GM23338 (cell line): ENCODE data around the gene CBX2. TPM values are rescaled to one million over a fixed set of nuclear protein-coding genes. Genes with fewer than 3 reads are reported as not detected.
A peak's percentile ranks its signal among the peaks of the same experiment; 100 is the strongest.

Experiments
- ATAC-seq: fragments of 200-7000 bp; cut with Tn5 transposase; 3 replicates; pipeline ENCODE4 v1.9.1; 2020
- DNase-seq: peaks from one replicate; pipeline ENCODE4 v3.0.0-alpha.2; 2015; ENCODE audit warnings: low spot score
- H2AFZ ChIP-seq: fragments of 200-600 bp; sonication (generic); 2 replicates; pipeline ENCODE4 v1.8.0; 2016; ENCODE audit warnings: antibody characterized with exemption, mild to moderate bottlenecking, moderate library complexity
- H3F3A ChIP-seq: fragments of 200-600 bp; sonication (generic); replicated peaks from 2 replicates; pipeline ENCODE4 v1.8.0; 2017; ENCODE audit warnings: antibody characterized with exemption, mixed run types, low read depth
- H3K27ac ChIP-seq: fragments of 200-600 bp; sonication (generic); 2 replicates; pipeline ENCODE4 v1.6.1; 2016; ENCODE audit warnings: low read depth
- H3K27me3 ChIP-seq: fragments of 200-600 bp; sonication (generic); 2 replicates; pipeline ENCODE4 v1.8.0; 2016; ENCODE audit warnings: mild to moderate bottlenecking, mixed run types, moderate library complexity; ENCODE audit not compliant: insufficient read depth
- H3K36me3 ChIP-seq: fragments of 200-600 bp; sonication (generic); 2 replicates; pipeline ENCODE4 v1.8.0; 2016; ENCODE audit warnings: mild to moderate bottlenecking; ENCODE audit not compliant: insufficient read depth
- H3K4me1 ChIP-seq: fragments of 200-600 bp; sonication (generic); 2 replicates; pipeline ENCODE4 v1.8.0; 2016; ENCODE audit warnings: mild to moderate bottlenecking, moderate library complexity; ENCODE audit not compliant: insufficient read depth
- H3K4me2 ChIP-seq: fragments of 200-600 bp; sonication (generic); 2 replicates; pipeline ENCODE4 v1.7.1; 2017; ENCODE audit warnings: mixed run types
- H3K4me3 ChIP-seq: fragments of 200-600 bp; sonication (generic); 2 replicates; pipeline ENCODE4 v1.6.1; 2016; ENCODE audit warnings: mixed run types
- H3K79me2 ChIP-seq: fragments of 200-600 bp; sonication (generic); replicated peaks from 2 replicates; pipeline ENCODE4 v1.8.0; 2017; ENCODE audit warnings: mild to moderate bottlenecking; ENCODE audit not compliant: insufficient read depth
- H3K9me2 ChIP-seq: fragments of 200-600 bp; sonication (generic); 2 replicates; pipeline ENCODE4 v1.8.0; 2017; ENCODE audit not compliant: insufficient read depth
- H4K20me1 ChIP-seq: fragments of 200-600 bp; sonication (generic); replicated peaks from 2 replicates; pipeline ENCODE4 v1.8.0; 2017; ENCODE audit warnings: mild to moderate bottlenecking; ENCODE audit not compliant: insufficient read depth
- H3K27ac Mint-ChIP-seq: 2 replicates; pipeline ENCODE4 v1.8.0; 2020; ENCODE audit warnings: inconsistent platforms, mild to moderate bottlenecking, moderate library complexity, mixed read lengths
- H3K27me3 Mint-ChIP-seq: 3 replicates; pipeline ENCODE4 v1.8.0; 2022; ENCODE audit warnings: low read depth, mild to moderate bottlenecking, moderate library complexity, mixed read lengths, inconsistent platforms; ENCODE audit not compliant: insufficient read depth, poor library complexity
- H3K36me3 Mint-ChIP-seq: 3 replicates; pipeline ENCODE4 v1.8.0; 2021; ENCODE audit warnings: low read depth, mild to moderate bottlenecking, inconsistent platforms, moderate library complexity, mixed read lengths
- H3K4me1 Mint-ChIP-seq: 3 replicates; pipeline ENCODE4 v1.8.0; 2020; ENCODE audit warnings: mild to moderate bottlenecking, inconsistent platforms, mixed read lengths
- H3K4me3 Mint-ChIP-seq: 3 replicates; pipeline ENCODE4 v1.8.0; 2021; ENCODE audit warnings: moderate library complexity, mild to moderate bottlenecking, inconsistent platforms, mixed read lengths
- H3K9me3 Mint-ChIP-seq: 3 replicates; pipeline ENCODE4 v1.8.0; 2020; ENCODE audit warnings: moderate library complexity, mild to moderate bottlenecking, inconsistent platforms, mixed read lengths
- CTCF ChIP-seq, 2 experiments: fragments of 200-600 bp in 1 of 2; sonication (generic) in 1 of 2; conservative IDR thresholded peaks; 2 replicates each; pipeline versions ENCODE4 v1.5.1 to v1.6.1; 2016 to 2017; ENCODE audit warnings: antibody characterized with exemption in 2 of 2, low read depth in 2 of 2, mild to moderate bottlenecking in 2 of 2, moderate library complexity in 1 of 2
- EZH2 ChIP-seq: fragments of 200-600 bp; sonication (generic); IDR thresholded peaks from one replicate; pipeline ENCODE4 v1.8.0; 2017; ENCODE audit warnings: antibody characterized with exemption, mild to moderate bottlenecking, low read depth; ENCODE audit not compliant: unreplicated experiment
- NANOG ChIP-seq: IDR thresholded peaks from 2 replicates; pipeline ENCODE4 v1.6.1; 2016; ENCODE audit warnings: antibody characterized with exemption, borderline replicate concordance
- REST ChIP-seq: IDR thresholded peaks from one replicate; pipeline ENCODE4 v1.6.1; 2018; ENCODE audit warnings: antibody characterized with exemption; ENCODE audit not compliant: unreplicated experiment
- STAT1 ChIP-seq: IDR thresholded peaks from one replicate; pipeline ENCODE4 v1.6.1; 2016; ENCODE audit warnings: antibody characterized with exemption; ENCODE audit not compliant: unreplicated experiment
- ZNF331 ChIP-seq: fragments of 250-450 bp; sonication (Bioruptor Pico); IDR thresholded peaks from 2 replicates; pipeline ENCODE4 v1.5.0; 2020; ENCODE audit warnings: low read depth, mild to moderate bottlenecking, moderate library complexity
- ZNF462 ChIP-seq: fragments of 250-450 bp; sonication (Bioruptor Pico); IDR thresholded peaks from 2 replicates; pipeline ENCODE4 v1.5.0; 2020; ENCODE audit warnings: mild to moderate bottlenecking, moderate library complexity
- polyA plus RNA-seq: library from polyadenylated mRNA; unstranded; fragments of >200 nt; fragmentation: Nextera tagmentation; extraction: Ambion mirVana; gene quantifications from 2 replicates; pipeline ENCODE4 v1.2.1, GENCODE V29; 2016
- total RNA-seq: library from RNA; depleted of rRNA; stranded (reverse); fragments of >200 nt; shearing (Covaris generic); gene quantifications from 2 replicates; pipeline ENCODE4 v1.2.3, GENCODE V29; 2014

The CBX2 gene
- total and polyA plus RNA-seq, 2 experiments from 2014 or later: 26.6 to 114 TPM

GRCh38 chr17:79798299-79799173 is 20.6 kb downstream of the CBX2 start:
- Histone ChIP-seq H3K9me2 (no peaks in the 10 kb centered on the region), H3K4me3 (peak overlapping the region; percentile 51), H3K4me1 (peaks cover 41% of the 10 kb centered on the region), H2AFZ (peak overlapping the region; percentile 52; the same call in 1 of the 2 replicates), H4K20me1 (peaks cover 9% of the 10 kb centered on the region), H3K4me2 (peak overlapping the region; percentile 73), H3K27ac (no peak overlapping the region), H3K27me3 (peaks cover 92% of the 10 kb centered on the region), H3K79me2 (no peaks in the 10 kb centered on the region), H3K36me3 (no peaks in the 10 kb centered on the region), H3F3A (peaks cover 36% of the 10 kb centered on the region)
- peaks cover 38% of the 10 kb centered on the region for H3K4me1 Mint-ChIP-seq
- peaks cover 9% of the 10 kb centered on the region; the same call in 2 of the 3 replicates for H3K9me3 Mint-ChIP-seq
- no peak overlapping the region for H3K27ac Mint-ChIP-seq
- H3K36me3 Mint-ChIP-seq: no peaks in the 10 kb centered on the region; the same call in 1 of the 3 replicates
- H3K4me3 Mint-ChIP-seq: peak overlapping the region; percentile 61
- TF ChIP-seq EZH2 (peak; percentile 94), REST (no peak), CTCF (conservative IDR thresholded peaks at IDR 0.05; ENCODE audit: low read depth in 2 of 2) (no peak), STAT1 (no peak), ZNF331 (CRISPR knock-in tag) (no peak), ZNF462 (CRISPR knock-in tag) (no peak), NANOG (no peak)
- no peak for ATAC-seq
- DNase-seq: peak; percentile 49
- H3K27me3 Mint-ChIP-seq: peaks cover 96% of the 10 kb centered on the region
